HepG2 (cell line): ENCODE data around the gene RIPOR1. TPM values are rescaled to one million over a fixed set of nuclear protein-coding genes. Genes with fewer than 3 reads are reported as not detected.

Source experiments
- SOX6 ChIP-seq, 2 experiments: fragments of 450-650 bp in 1 of 2; sonication (generic) in 1 of 2; formaldehyde crosslinking in 1 of 2; IDR thresholded peaks; 2 replicates each; pipeline versions ENCODE4 v1.4.0 to v1.6.1; 2017 to 2020; ENCODE audit warnings: antibody characterized with exemption in 1 of 2, mild to moderate bottlenecking in 1 of 2, missing genetic modification reagents in 1 of 2
- USF2 ChIP-seq, 2 experiments: sonication (generic) in 1 of 2; formaldehyde crosslinking in 1 of 2; IDR thresholded peaks; 2 replicates each; pipeline versions ENCODE4 v1.5.1 to v1.6.1; 2011 to 2020; ENCODE audit warnings: borderline replicate concordance in 1 of 2, low read depth in 1 of 2, low read length in 1 of 2, mild to moderate bottlenecking in 1 of 2, missing genetic modification reagents in 1 of 2, moderate library complexity in 1 of 2
- ZNF652 ChIP-seq: IDR thresholded peaks from 2 replicates; pipeline ENCODE4 v1.6.1; 2016; ENCODE audit warnings: low read depth, borderline replicate concordance
- ZNF703 ChIP-seq: sonication (generic); formaldehyde crosslinking; IDR thresholded peaks from 2 replicates; pipeline ENCODE4 v1.5.1; 2020; ENCODE audit warnings: missing genetic modification reagents, mild to moderate bottlenecking, moderate library complexity, borderline replicate concordance
- ZNF768 ChIP-seq: sonication (generic); formaldehyde crosslinking; IDR thresholded peaks from 2 replicates; pipeline ENCODE4 v1.4.0; 2020; ENCODE audit warnings: missing genetic modification reagents
- ZNF770 ChIP-seq: sonication (generic); formaldehyde crosslinking; IDR thresholded peaks from 2 replicates; pipeline ENCODE4 v1.5.0; 2020; ENCODE audit warnings: mild to moderate bottlenecking, missing genetic modification reagents
- ZNF772 ChIP-seq: sonication (generic); formaldehyde crosslinking; IDR thresholded peaks from 2 replicates; pipeline ENCODE4 v1.5.0; 2020; ENCODE audit warnings: mild to moderate bottlenecking, missing genetic modification reagents
- polyA plus RNA-seq, 8 experiments: library from polyadenylated mRNA; depleted of rRNA in 3 of 8; stranded (reverse) in 7 of 8; unstranded in 1 of 8; fragments of >200 nt; fragmentation: Illumina TruSeq in 4 of 8; extraction: Trizol in 4 of 8; gene quantifications; 2 replicates each; pipeline versions ENCODE4 v1.2.1 to v1.2.3, GENCODE V29; 2011 to 2016; ENCODE audit warnings: low read depth in 4 of 8, missing spikeins in 1 of 8, mixed read lengths in 1 of 8; ENCODE audit not compliant: insufficient read depth in 1 of 8
- total RNA-seq, 5 experiments: library from RNA; depleted of rRNA; stranded (reverse); fragments of >200 nt; fragmentation: Illumina TruSeq; extraction: Trizol; gene quantifications; 2 replicates each; pipeline ENCODE4 v1.2.3, GENCODE V29; 2016; ENCODE audit warnings: low read depth in 1 of 5
- TF ChIP-seq, protein P1 (sequence below): sonication (generic); formaldehyde crosslinking; IDR thresholded peaks from 2 replicates; pipeline ENCODE4 v1.5.1; 2020; ENCODE audit warnings: mild to moderate bottlenecking, missing genetic modification reagents

Gene RIPOR1
- total and polyA plus RNA-seq, 2 of the 13 experiments (the other 11 are each of a cell fraction or from before 2014, with no cell fraction given): 4.6 to 8.1 TPM

- TF ChIP-seq ZNF770 (CRISPR knock-in tag) (no peak), ZNF652 (CRISPR knock-in tag) (no peak), ZNF768 (no peak), SOX6 (IDR thresholded peaks at IDR 0.05) (no peak), SOX6 (CRISPR knock-in tag; IDR thresholded peaks at IDR 0.05) (no peak), ZNF703 (no peak), ZNF772 (no peak), USF2 (IDR thresholded peaks at IDR 0.05; ENCODE audit: low read depth, low read length) (no peak), USF2 (CRISPR knock-in tag; IDR thresholded peaks at IDR 0.05; ENCODE audit: borderline replicate concordance) (no peak)
- TF ChIP-seq, protein P1, sequence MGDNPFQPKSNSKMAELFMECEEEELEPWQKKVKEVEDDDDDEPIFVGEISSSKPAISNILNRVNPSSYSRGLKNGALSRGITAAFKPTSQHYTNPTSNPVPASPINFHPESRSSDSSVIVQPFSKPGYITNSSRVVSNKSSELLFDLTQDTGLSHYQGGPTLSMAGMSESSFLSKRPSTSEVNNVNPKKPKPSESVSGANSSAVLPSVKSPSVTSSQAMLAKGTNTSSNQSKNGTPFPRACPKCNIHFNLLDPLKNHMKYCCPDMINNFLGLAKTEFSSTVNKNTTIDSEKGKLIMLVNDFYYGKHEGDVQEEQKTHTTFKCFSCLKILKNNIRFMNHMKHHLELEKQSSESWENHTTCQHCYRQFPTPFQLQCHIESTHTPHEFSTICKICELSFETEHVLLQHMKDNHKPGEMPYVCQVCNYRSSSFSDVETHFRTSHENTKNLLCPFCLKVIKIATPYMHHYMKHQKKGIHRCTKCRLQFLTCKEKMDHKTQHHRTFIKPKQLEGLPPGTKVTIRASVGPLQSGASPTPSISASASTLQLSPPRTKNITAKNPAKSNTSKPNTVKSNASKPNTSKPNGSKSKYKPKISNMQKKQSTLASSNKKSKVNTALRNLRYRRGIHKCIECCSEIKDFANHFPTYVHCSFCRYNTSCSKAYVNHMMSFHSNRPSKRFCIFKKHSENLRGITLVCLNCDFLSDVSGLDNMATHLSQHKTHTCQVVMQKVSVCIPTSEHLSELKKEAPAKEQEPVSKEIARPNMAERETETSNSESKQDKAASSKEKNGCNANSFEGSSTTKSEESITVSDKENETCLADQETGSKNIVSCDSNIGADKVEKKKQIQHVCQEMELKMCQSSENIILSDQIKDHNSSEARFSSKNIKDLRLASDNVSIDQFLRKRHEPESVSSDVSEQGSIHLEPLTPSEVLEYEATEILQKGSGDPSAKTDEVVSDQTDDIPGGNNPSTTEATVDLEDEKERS (CRISPR knock-in tag): no peak
Measured at GRCh38 chr16:67551972-67552371, 23.3 kb downstream of the RIPOR1 start (continued).
